ENCODE data around the gene H2BK1.

Gene H2BK1

GRCh38 chr7:151210087-151210854, at the start of gene H2BK1:
TSS of gene H2BK1 (minus strand) at chr7:151210488. CDS start at chr7:151210318, 170 bp downstream.
- Histone ChIP-seq H3K36me3 (ENCODE audit: insufficient read depth, low read length) (peaks cover 2% of the 10 kb centered on the region; the same call in 1 of the 2 replicates), H3K9ac (ENCODE audit: low read depth, low read length) (no peak within 1 kb of the TSS), H3K9me3 (ENCODE audit: control insufficient read depth, insufficient read depth, low read length) (no peaks in the 10 kb centered on the region), H3K4me1 (ENCODE audit: insufficient read depth, low read length) (0 out of 2 replicates have a peak, but pooled peaks cover 7% of the 10 kb centered on the region)

GRCh38 chr7:151257990-151258389, 47.7 kb upstream of the H2BK1 start:
- Histone ChIP-seq H3K9ac (ENCODE audit: low read depth, low read length) (no peak overlapping the region), H3K36me3 (ENCODE audit: insufficient read depth, low read length) (no peaks in the 10 kb centered on the region), H3K9me3 (ENCODE audit: control insufficient read depth, insufficient read depth, low read length) (no peaks in the 10 kb centered on the region), H3K4me1 (ENCODE audit: insufficient read depth, low read length) (no peaks in the 10 kb centered on the region; the same call in 1 of the 2 replicates)

GRCh38 chr7:151256410-151257045, 46.2 kb upstream of the H2BK1 start:
- H3K36me3 ChIP-seq (ENCODE audit: insufficient read depth, low read length) = no peaks in the 10 kb centered on the region
- H3K9me3 ChIP-seq (ENCODE audit: control insufficient read depth, insufficient read depth, low read length) = no peaks in the 10 kb centered on the region
- H3K9ac ChIP-seq (ENCODE audit: low read depth, low read length) = no peak overlapping the region
- H3K4me1 ChIP-seq (ENCODE audit: insufficient read depth, low read length) = no peaks in the 10 kb centered on the region; the same call in 1 of the 2 replicates

- H3K36me3 ChIP-seq (ENCODE audit: insufficient read depth, low read length) = no peaks in the 10 kb centered on the region
- H3K9me3 ChIP-seq (ENCODE audit: control insufficient read depth, insufficient read depth, low read length) = no peaks in the 10 kb centered on the region
- no peak overlapping the region for H3K9ac ChIP-seq (ENCODE audit: low read depth, low read length)
- H3K4me1 ChIP-seq (ENCODE audit: insufficient read depth, low read length) = peaks cover 8% of the 10 kb centered on the region
Measured at GRCh38 chr7:151255390-151255789, 45.1 kb upstream of the H2BK1 start.

- Histone ChIP-seq H3K4me1 (ENCODE audit: insufficient read depth, low read length) (peaks cover 12% of the 10 kb centered on the region), H3K9me3 (ENCODE audit: control insufficient read depth, insufficient read depth, low read length) (no peaks in the 10 kb centered on the region), H3K9ac (ENCODE audit: low read depth, low read length) (no peak overlapping the region), H3K36me3 (ENCODE audit: insufficient read depth, low read length) (no peaks in the 10 kb centered on the region)
Measured at GRCh38 chr7:151254851-151255250, 44.6 kb upstream of the H2BK1 start.

- H3K9ac ChIP-seq (ENCODE audit: low read depth, low read length) = no peak overlapping the region
- no peaks in the 10 kb centered on the region for H3K36me3 ChIP-seq (ENCODE audit: insufficient read depth, low read length)
- no peaks in the 10 kb centered on the region for H3K9me3 ChIP-seq (ENCODE audit: control insufficient read depth, insufficient read depth, low read length)
- peaks cover 13% of the 10 kb centered on the region for H3K4me1 ChIP-seq (ENCODE audit: insufficient read depth, low read length)
Measured at GRCh38 chr7:151254316-151254715, 44.0 kb upstream of the H2BK1 start.

- Histone ChIP-seq H3K9ac (ENCODE audit: low read depth, low read length) (peak overlapping the region; percentile 76; the same call in 1 of the 2 replicates), H3K4me1 (ENCODE audit: insufficient read depth, low read length) (peaks cover 13% of the 10 kb centered on the region)
Measured at GRCh38 chr7:151252961-151253711, 42.8 kb upstream of the H2BK1 start.

GRCh38 chr7:151252561-151252835, 42.2 kb upstream of the H2BK1 start:
- Histone ChIP-seq H3K9me3 (ENCODE audit: control insufficient read depth, insufficient read depth, low read length) (no peaks in the 10 kb centered on the region; the same call in 1 of the 2 replicates), H3K4me1 (ENCODE audit: insufficient read depth, low read length) (peaks cover 13% of the 10 kb centered on the region), H3K36me3 (ENCODE audit: insufficient read depth, low read length) (no peaks in the 10 kb centered on the region), H3K9ac (ENCODE audit: low read depth, low read length) (peak overlapping the region; percentile 76)

More at GRCh38 chr7:151252961-151253711, 42.8 kb upstream of the H2BK1 start:
- no peaks in the 10 kb centered on the region; the same call in 1 of the 2 replicates for H3K9me3 ChIP-seq (ENCODE audit: control insufficient read depth, insufficient read depth, low read length)
- H3K36me3 ChIP-seq (ENCODE audit: insufficient read depth, low read length) = no peaks in the 10 kb centered on the region

GRCh38 chr7:151251689-151252560, 41.6 kb upstream of the H2BK1 start:
- no peaks in the 10 kb centered on the region for H3K36me3 ChIP-seq (ENCODE audit: insufficient read depth, low read length)
- H3K9me3 ChIP-seq (ENCODE audit: control insufficient read depth, insufficient read depth, low read length) = no peaks in the 10 kb centered on the region; the same call in 1 of the 2 replicates
- H3K4me1 ChIP-seq (ENCODE audit: insufficient read depth, low read length) = peaks cover 13% of the 10 kb centered on the region
- H3K9ac ChIP-seq (ENCODE audit: low read depth, low read length) = peak overlapping the region; percentile 76

GRCh38 chr7:151251328-151251688, 41.0 kb upstream of the H2BK1 start:
- Histone ChIP-seq H3K36me3 (ENCODE audit: insufficient read depth, low read length) (no peaks in the 10 kb centered on the region), H3K4me1 (ENCODE audit: insufficient read depth, low read length) (peaks cover 13% of the 10 kb centered on the region), H3K9me3 (ENCODE audit: control insufficient read depth, insufficient read depth, low read length) (no peaks in the 10 kb centered on the region; the same call in 1 of the 2 replicates), H3K9ac (ENCODE audit: low read depth, low read length) (peak overlapping the region; percentile 76)

GRCh38 chr7:151250181-151251132, 40.2 kb upstream of the H2BK1 start:
- H3K9ac ChIP-seq (ENCODE audit: low read depth, low read length) = peak overlapping the region; percentile 76; the same call in 1 of the 2 replicates
- H3K36me3 ChIP-seq (ENCODE audit: insufficient read depth, low read length) = no peaks in the 10 kb centered on the region
- H3K9me3 ChIP-seq (ENCODE audit: control insufficient read depth, insufficient read depth, low read length) = no peaks in the 10 kb centered on the region; the same call in 1 of the 2 replicates
- H3K4me1 ChIP-seq (ENCODE audit: insufficient read depth, low read length) = peaks cover 13% of the 10 kb centered on the region

GRCh38 chr7:151249732-151250072, 39.4 kb upstream of the H2BK1 start:
- H3K9me3 ChIP-seq (ENCODE audit: control insufficient read depth, insufficient read depth, low read length) = no peaks in the 10 kb centered on the region; the same call in 1 of the 2 replicates
- no peaks in the 10 kb centered on the region for H3K36me3 ChIP-seq (ENCODE audit: insufficient read depth, low read length)
- peaks cover 13% of the 10 kb centered on the region for H3K4me1 ChIP-seq (ENCODE audit: insufficient read depth, low read length)
- H3K9ac ChIP-seq (ENCODE audit: low read depth, low read length) = peak overlapping the region; percentile 56; the same call in 1 of the 2 replicates

All from ES-I3 (cell line).